GM23338 (cell line): ENCODE data around the gene TIMM10.

Experiments used
- POLR2AphosphoS5 ChIP-seq: IDR thresholded peaks from 2 replicates; pipeline ENCODE4 v1.6.1; 2016; ENCODE audit warnings: antibody characterized with exemption, low read depth
- TF ChIP-seq, protein P1 (sequence below), 2 experiments: fragments of 200-600 bp in 1 of 2; sonication (generic) in 1 of 2; conservative IDR thresholded peaks; 2 replicates each; pipeline versions ENCODE4 v1.5.1 to v1.6.1; 2016 to 2017; ENCODE audit warnings: antibody characterized with exemption in 2 of 2, low read depth in 2 of 2, mild to moderate bottlenecking in 2 of 2, moderate library complexity in 1 of 2

DNA sequence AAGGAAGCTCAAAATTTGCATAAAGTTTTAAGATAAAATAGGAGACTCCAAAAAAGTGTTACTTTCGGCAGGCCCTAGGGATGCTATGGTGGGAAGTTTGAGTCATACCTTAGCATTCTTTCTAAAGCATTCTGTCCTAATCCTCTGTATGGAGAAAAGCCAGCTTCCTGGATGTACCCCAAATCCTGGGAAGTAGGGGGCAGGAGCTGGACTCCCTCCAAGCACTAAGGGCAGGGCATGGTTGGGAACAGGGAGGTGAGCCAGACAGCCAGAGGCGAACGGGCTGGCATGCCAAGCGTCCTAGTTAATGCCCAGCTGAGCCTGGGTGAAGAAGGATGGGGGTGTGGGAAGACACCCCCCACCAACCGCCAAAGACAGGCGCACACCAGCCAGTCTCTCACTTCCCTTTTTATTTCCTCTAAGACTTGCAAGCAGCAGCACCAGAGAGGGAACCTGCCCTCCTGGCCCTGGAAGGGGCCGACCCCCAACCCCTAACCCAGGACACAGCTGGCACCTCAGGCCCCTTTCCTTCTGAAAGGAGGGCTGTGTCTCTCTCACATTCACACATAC, 46.3 kb downstream of the TIMM10 start:
- TF ChIP-seq, protein P1, sequence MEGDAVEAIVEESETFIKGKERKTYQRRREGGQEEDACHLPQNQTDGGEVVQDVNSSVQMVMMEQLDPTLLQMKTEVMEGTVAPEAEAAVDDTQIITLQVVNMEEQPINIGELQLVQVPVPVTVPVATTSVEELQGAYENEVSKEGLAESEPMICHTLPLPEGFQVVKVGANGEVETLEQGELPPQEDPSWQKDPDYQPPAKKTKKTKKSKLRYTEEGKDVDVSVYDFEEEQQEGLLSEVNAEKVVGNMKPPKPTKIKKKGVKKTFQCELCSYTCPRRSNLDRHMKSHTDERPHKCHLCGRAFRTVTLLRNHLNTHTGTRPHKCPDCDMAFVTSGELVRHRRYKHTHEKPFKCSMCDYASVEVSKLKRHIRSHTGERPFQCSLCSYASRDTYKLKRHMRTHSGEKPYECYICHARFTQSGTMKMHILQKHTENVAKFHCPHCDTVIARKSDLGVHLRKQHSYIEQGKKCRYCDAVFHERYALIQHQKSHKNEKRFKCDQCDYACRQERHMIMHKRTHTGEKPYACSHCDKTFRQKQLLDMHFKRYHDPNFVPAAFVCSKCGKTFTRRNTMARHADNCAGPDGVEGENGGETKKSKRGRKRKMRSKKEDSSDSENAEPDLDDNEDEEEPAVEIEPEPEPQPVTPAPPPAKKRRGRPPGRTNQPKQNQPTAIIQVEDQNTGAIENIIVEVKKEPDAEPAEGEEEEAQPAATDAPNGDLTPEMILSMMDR (conservative IDR thresholded peaks at IDR 0.05; ENCODE audit: low read depth in 2 of 2): no peak
- TF ChIP-seq POLR2AphosphoS5: no peak
